Stomach (tissue), 9 donors: Measurements from ENCODE around the gene AGAP6. TPM values are rescaled to one million over a fixed set of nuclear protein-coding genes. Genes with fewer than 3 reads are reported as not detected.
"Not testable (repeated sequence)": the region's sequence is repeated elsewhere in the genome, so short reads cannot be mapped to it uniquely, and the experiment has no call there.

Source experiments
- DNase-seq, 2 donors: peaks; one replicate each; pipeline versions ENCODE4 v3.0.0 to v3.0.0-alpha.2; 2013 to 2019
- H3K27ac ChIP-seq, 5 donors: fragments of 200-600 bp in 4 of 5; sonication (generic) in 4 of 5; one replicate each; pipeline ENCODE4 v1.5.1; 2013 to 2019; ENCODE audit warnings: mild to moderate bottlenecking in 1 of 5, moderate library complexity in 1 of 5
- H3K27me3 ChIP-seq, 3 donors: fragments of 200-600 bp; sonication (generic); one replicate each; pipeline ENCODE4 v1.5.1; 2017 to 2019; ENCODE audit warnings: mixed run types in 1 of 3
- H3K36me3 ChIP-seq, 4 donors: fragments of 200-600 bp; sonication (generic); 1 replicate in 3 of 4; 2 replicates in 1 of 4; pipeline ENCODE4 v1.5.1; 2016 to 2019
- H3K4me1 ChIP-seq, 4 donors: fragments of 200-600 bp; sonication (generic); one replicate each; pipeline ENCODE4 v1.5.1; 2016 to 2019
- H3K4me3 ChIP-seq, 4 donors: fragments of 200-600 bp; sonication (generic) in 3 of 4; one replicate each; pipeline ENCODE4 v1.5.1; 2016 to 2019; ENCODE audit warnings: mild to moderate bottlenecking in 1 of 4
- H3K9me3 ChIP-seq, 4 donors: fragments of 200-600 bp; sonication (generic); one replicate each; pipeline ENCODE4 v1.5.1; 2016 to 2019
- CTCF ChIP-seq, 7 experiments: fragments of 450-650 bp in 4 of 7; fragments of 200-600 bp in 3 of 7; sonication (generic) in 3 of 7; IDR thresholded peaks; one replicate each; pipeline ENCODE4 v1.5.1; 2016 to 2019; ENCODE audit warnings: antibody characterized with exemption in 7 of 7, control low read depth in 2 of 7, mild to moderate bottlenecking in 1 of 7
- EP300 ChIP-seq: sonication (generic); formaldehyde crosslinking; IDR thresholded peaks from one replicate; pipeline ENCODE4 v1.6.1; 2017; ENCODE audit warnings: antibody characterized with exemption
- POLR2A ChIP-seq, 4 donors: fragments of 450-650 bp; IDR thresholded peaks; one replicate each; pipeline ENCODE4 v1.6.1; 2016; ENCODE audit warnings: antibody characterized with exemption in 4 of 4, control low read depth in 2 of 4, mild to moderate bottlenecking in 1 of 4, moderate library complexity in 1 of 4
- POLR2AphosphoS5 ChIP-seq, 3 donors: sonication (generic); formaldehyde crosslinking; IDR thresholded peaks; one replicate each; pipeline ENCODE4 v1.6.1; 2016; ENCODE audit warnings: antibody characterized with exemption in 3 of 3
- WGBS, 5 donors: extraction: QIAGEN DNeasy Blood & Tissue Kit in 3 of 5; methylation state at CpG; one replicate each; pipeline versions ENCODE4 v1.1.5 to v1.1.7; 2013 to 2018; 5-methylcytosine and 5-hydroxymethylcytosine counted together
- intact Hi-C: fragments of 100-400 bp; cut with DNase I; formaldehyde crosslinking; loops from one replicate; pipeline ENCODE4 v1.15.1; 2023; ENCODE audit warnings: low total_unique reads
- polyA plus RNA-seq, 3 donors: library from polyadenylated mRNA; stranded (reverse); fragments of 200-250 nt; gene quantifications; one replicate each; pipeline ENCODE4 v1.2.3, GENCODE V29; 2013
- total RNA-seq, 5 donors: library from RNA; depleted of rRNA; stranded (reverse); fragments of >200 nt; gene quantifications; one replicate each; pipeline versions ENCODE4 v1.1.0 to v1.2.3, GENCODE V29; 2014 to 2016
- donor health status: healthy with polysubstance abuse.
- donor health status: Bipolar disorder and iron deficiency.
- donor health status: healthy.

Gene AGAP6
- total and polyA plus RNA-seq, 8 donors: 3.1 to 80.8 (median 16.1) TPM

GRCh38 chr10:50044941-50045664 lies 56.9 kb downstream of the AGAP6 start:
- WGBS, 5 donors: 58 to 71% (median 63%) methylated on average over 5 of the region's 5 CpGs
- Histone ChIP-seq H3K36me3 (no peaks in the 10 kb centered on the region), H3K27me3 (no peaks in the 10 kb centered on the region), H3K4me1 (no peaks in the 10 kb centered on the region), H3K27ac (no peak overlapping the region), H3K4me3 (no peak overlapping the region), H3K9me3 (no peaks in the 10 kb centered on the region)
- DNase-seq: no peak
- no peak for TF ChIP-seq CTCF (IDR thresholded peaks at IDR 0.05)
- no peak for TF ChIP-seq EP300
- TF ChIP-seq POLR2A (IDR thresholded peaks at IDR 0.05): no peak
- TF ChIP-seq POLR2AphosphoS5 (IDR thresholded peaks at IDR 0.05): no peak
- intact Hi-C loops: no loop called here

GRCh38 chr10:50046457-50046856 lies 58.3 kb downstream of the AGAP6 start:
- H3K36me3 ChIP-seq, H3K9me3 ChIP-seq, H3K27me3 ChIP-seq, DNase-seq, H3K4me1 ChIP-seq, H3K4me3 ChIP-seq, intact Hi-C loops, H3K27ac ChIP-seq: not testable (repeated sequence)
- WGBS, 5 donors: 73 to 92% (median 86%) methylated on average over 9 of the region's 9 CpGs

- H3K4me1 ChIP-seq, H3K36me3 ChIP-seq, DNase-seq, H3K27me3 ChIP-seq, intact Hi-C loops, H3K27ac ChIP-seq, H3K4me3 ChIP-seq, H3K9me3 ChIP-seq: not testable (repeated sequence)
- WGBS, 5 donors: 70 to 88% (median 79%) methylated on average over 3 to 5 of the region's 5 CpGs
These were observed 59.4 kb downstream of the AGAP6 start for GRCh38 chr10:50047594-50047993.

- H3K4me1 ChIP-seq, H3K36me3 ChIP-seq, H3K27me3 ChIP-seq, H3K9me3 ChIP-seq, H3K4me3 ChIP-seq, intact Hi-C loops, H3K27ac ChIP-seq: not testable (repeated sequence)
- WGBS, 5 donors: 15 to 48% (median 40%) methylated on average over 3 of the region's 3 CpGs
- peak in 1 of 2 donors; percentile 6 for DNase-seq
These were observed 63.9 kb downstream of the AGAP6 start for GRCh38 chr10:50051995-50052660.

- intact Hi-C loops, H3K4me3 ChIP-seq, H3K9me3 ChIP-seq, H3K27me3 ChIP-seq, H3K36me3 ChIP-seq, DNase-seq, H3K27ac ChIP-seq, H3K4me1 ChIP-seq: not testable (repeated sequence)
- WGBS, 5 donors: 47 to 68% (median 65%) methylated on average over 5 to 6 of the region's 6 CpGs
These were observed 64.7 kb downstream of the AGAP6 start for GRCh38 chr10:50052778-50053376.

- H3K36me3 ChIP-seq, H3K27me3 ChIP-seq, intact Hi-C loops, H3K4me3 ChIP-seq, H3K27ac ChIP-seq, H3K9me3 ChIP-seq, H3K4me1 ChIP-seq, DNase-seq: not testable (repeated sequence)
- 67 to 80% (median 76%) methylated on average over 5 of the region's 5 CpGs for WGBS, 5 donors
These were observed 67.5 kb downstream of the AGAP6 start for GRCh38 chr10:50055494-50056292.

GRCh38 chr10:50056654-50057053 lies 68.4 kb downstream of the AGAP6 start:
- intact Hi-C loops, DNase-seq: not testable (repeated sequence)
- 39 to 47% (median 42%) methylated on average over 8 of the region's 8 CpGs for WGBS, 5 donors

GRCh38 chr10:50058727-50059126 lies 70.5 kb downstream of the AGAP6 start:
- H3K4me1 ChIP-seq, H3K27ac ChIP-seq, H3K36me3 ChIP-seq, H3K9me3 ChIP-seq, intact Hi-C loops, H3K27me3 ChIP-seq, H3K4me3 ChIP-seq, DNase-seq: not testable (repeated sequence)
- WGBS, 5 donors: 74 to 93% (median 80%) methylated on average over 1 of the region's 1 CpG

More at GRCh38 chr10:50056654-50057053, 68.4 kb downstream of the AGAP6 start:
- H3K4me1 ChIP-seq, H3K9me3 ChIP-seq, H3K36me3 ChIP-seq, H3K27ac ChIP-seq, H3K4me3 ChIP-seq, H3K27me3 ChIP-seq: not testable (repeated sequence)

- H3K4me3 ChIP-seq, H3K9me3 ChIP-seq, H3K27ac ChIP-seq, intact Hi-C loops, H3K36me3 ChIP-seq, H3K27me3 ChIP-seq, H3K4me1 ChIP-seq, DNase-seq: not testable (repeated sequence)
- 79 to 83% (median 81%) methylated on average over 10 of the region's 10 CpGs for WGBS, 5 donors
These were observed 71.7 kb downstream of the AGAP6 start for GRCh38 chr10:50059946-50060345.
